ENCODE data around the gene BICRA. TPM values are rescaled to one million over a fixed set of nuclear protein-coding genes. Genes with fewer than 3 reads are reported as not detected.
A peak's percentile ranks its signal among the peaks of the same experiment; 100 is the strongest.

BICRA gene
- total and polyA plus RNA-seq, 9 of the 15 experiments (the other 6 are each of a cell fraction or from before 2014, with no cell fraction given), result 0.01 to 8.8 (median 1.2) TPM

GRCh38 chr19:47608074-47608918 is 638 bp upstream of the BICRA start:
- peak overlapping the region; percentile 82 to 94 for H3K9ac ChIP-seq (ENCODE audit: insufficient read depth in 1 of 2, low read depth in 2 of 2, low read length in 2 of 2)
- TSS peak; percentile 89 for BruUV-seq (replicated peaks)
- TF ChIP-seq POLR2B (IDR thresholded peaks at IDR 0.05; ENCODE audit: low read depth, partially characterized antibody) (peak; percentile 72), TCF3 (CRISPR knock-in tag; IDR thresholded peaks at IDR 0.05) (0 out of 2 replicates have a peak, but pooled peaks have one; percentile 19), NEUROD1 (IDR thresholded peaks at IDR 0.05; ENCODE audit: borderline replicate concordance, low read depth, low read length, partially characterized antibody) (peak; percentile 41), POLR2H (tag; IDR thresholded peaks at IDR 0.05; ENCODE audit: low read depth) (peak; percentile 63; the same call in 1 of the 2 replicates), ZNF407 (IDR thresholded peaks at IDR 0.05; ENCODE audit: low read depth) (no peak)

More at GRCh38 chr19:47608074-47608918, 638 bp upstream of the BICRA start:
- under 1% methylated on average over 63 of the region's 94 CpGs for WGBS (ENCODE audit: insufficient coverage, low coverage, missing lambda C conversion rate)
- ChIA-PET CTCF (ENCODE audit: low intra/inter-chr PET ratio) (interaction anchor here (0.6 to 0.7 kb wide), 2 partner anchors 105 to 172 kb away, joined by 3 to 5 read pairs; partner anchors contain the start of gene EHD2), POLR2A (interaction anchor here (0.6 to 1.0 kb wide), 3 partner anchors 59 to 132 kb away, joined by 3 read pairs; no protein-coding TSS in a partner anchor)
- in situ Hi-C loops (cut with MboI), result no loop called here
- ATAC-seq (peak; percentile 95), DNase-seq (ENCODE audit: extremely low read depth in 1 of 4, low spot score in 3 of 4) (peak; percentile 93 to 98 (median 96)), FAIRE-seq (peak; percentile 85)
- Histone ChIP-seq H3K79me2 (ENCODE audit: control insufficient read depth, insufficient read depth, low read length) (peaks cover 48% of the 10 kb centered on the region), H3K4me1 (replicated peaks in 1 of 2; ENCODE audit: control insufficient read depth in 2 of 2, insufficient read depth in 2 of 2, low read length in 2 of 2) (peaks cover 8 to 30% of the 10 kb centered on the region in 2 experiments; a peak in 4 of 5 replicates), H3K9me3 (replicated peaks; ENCODE audit: control insufficient read depth, insufficient read depth, low read depth, low read length) (no peaks in the 10 kb centered on the region), H3K27me3 (ENCODE audit: control insufficient read depth in 2 of 2, insufficient read depth in 2 of 2, low read length in 2 of 2) (no peaks in the 10 kb centered on the region), H2AFZ (ENCODE audit: low read depth, low read length) (peak overlapping the region; percentile 92), H3K4me3 (peak overlapping the region; percentile 100), H3K36me3 (ENCODE audit: control insufficient read depth, insufficient read depth, low read length) (no peaks in the 10 kb centered on the region; the same call in 2 of the 3 replicates), H3K27ac (ENCODE audit: extremely low read depth, low read depth, low read length) (peak overlapping the region; percentile 89), H4K20me1 (replicated peaks; ENCODE audit: control insufficient read depth, insufficient read depth, low read length) (peaks cover 15% of the 10 kb centered on the region; the same call in 1 of the 2 replicates), H3K4me2 (ENCODE audit: insufficient read depth, low read length) (peak overlapping the region; percentile 93), H3K9me1 (ENCODE audit: control insufficient read depth, insufficient read depth, low read length) (no peaks in the 10 kb centered on the region)
- intact Hi-C loops (cut with micrococcal nuclease), result loop anchor here (10.0 kb wide), 1 partner anchor 163 kb away; no protein-coding TSS in a partner anchor

Data from K562 (cell line).